ENCODE data around the gene BPI. TPM values are rescaled to one million over a fixed set of nuclear protein-coding genes. Genes with fewer than 3 reads are reported as not detected.

The BPI gene
- total and polyA plus RNA-seq, 2 donors (not counting 1 experiment from before 2014, with no cell fraction given) = 0.10 to 0.44 TPM

DNA sequence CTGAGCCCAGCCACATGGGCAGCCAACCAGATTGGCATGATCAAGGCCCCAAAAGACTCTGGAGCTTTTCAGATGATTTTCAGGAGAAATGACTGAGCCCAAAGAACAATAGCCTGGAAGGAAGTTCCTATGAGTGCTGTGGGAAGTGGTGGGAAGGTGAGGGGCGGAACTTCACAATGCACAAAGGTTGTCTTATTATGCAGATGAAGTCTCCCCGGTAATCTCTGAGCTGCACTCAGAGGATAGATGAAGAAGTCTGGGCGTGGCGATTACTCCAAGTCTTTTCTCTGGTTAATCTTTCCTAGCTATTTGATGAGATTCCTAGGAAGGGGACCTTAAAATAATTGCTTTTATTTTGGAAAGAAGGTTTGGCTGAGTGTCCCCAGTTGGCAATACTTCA is 79.2 kb downstream of the BPI start:
- TF ChIP-seq, protein P1, sequence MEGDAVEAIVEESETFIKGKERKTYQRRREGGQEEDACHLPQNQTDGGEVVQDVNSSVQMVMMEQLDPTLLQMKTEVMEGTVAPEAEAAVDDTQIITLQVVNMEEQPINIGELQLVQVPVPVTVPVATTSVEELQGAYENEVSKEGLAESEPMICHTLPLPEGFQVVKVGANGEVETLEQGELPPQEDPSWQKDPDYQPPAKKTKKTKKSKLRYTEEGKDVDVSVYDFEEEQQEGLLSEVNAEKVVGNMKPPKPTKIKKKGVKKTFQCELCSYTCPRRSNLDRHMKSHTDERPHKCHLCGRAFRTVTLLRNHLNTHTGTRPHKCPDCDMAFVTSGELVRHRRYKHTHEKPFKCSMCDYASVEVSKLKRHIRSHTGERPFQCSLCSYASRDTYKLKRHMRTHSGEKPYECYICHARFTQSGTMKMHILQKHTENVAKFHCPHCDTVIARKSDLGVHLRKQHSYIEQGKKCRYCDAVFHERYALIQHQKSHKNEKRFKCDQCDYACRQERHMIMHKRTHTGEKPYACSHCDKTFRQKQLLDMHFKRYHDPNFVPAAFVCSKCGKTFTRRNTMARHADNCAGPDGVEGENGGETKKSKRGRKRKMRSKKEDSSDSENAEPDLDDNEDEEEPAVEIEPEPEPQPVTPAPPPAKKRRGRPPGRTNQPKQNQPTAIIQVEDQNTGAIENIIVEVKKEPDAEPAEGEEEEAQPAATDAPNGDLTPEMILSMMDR (IDR thresholded peaks at IDR 0.05) = no peak
- TF ChIP-seq EZH2 (IDR thresholded peaks at IDR 0.05; ENCODE audit: borderline replicate concordance, insufficient read depth, low read depth, low read length, poor library complexity, severe bottlenecking) = no peak
- Histone ChIP-seq H3K27me3 (replicated peaks in 1 of 4; ENCODE audit: control extremely low read depth in 1 of 4, control insufficient read depth in 3 of 4, insufficient read depth in 4 of 4, low read length in 3 of 4) (peaks cover 0 to 16% (median 3%) of the 10 kb centered on the region in 4 experiments), H3K27ac (ENCODE audit: low read length in 2 of 2) (no peak overlapping the region), H3K9me3 (ENCODE audit: control extremely low read depth in 1 of 3, control insufficient read depth in 2 of 3, insufficient read depth in 1 of 3, low read length in 2 of 3) (peaks cover 1 to 7% (median 6%) of the 10 kb centered on the region in 3 donors), H3K4me2 (replicated peaks; ENCODE audit: low read depth, low read length, poor library complexity, severe bottlenecking) (no peak overlapping the region), H3K4me3 (ENCODE audit: control extremely low read depth in 1 of 5, extremely low read depth in 1 of 5, insufficient read depth in 1 of 5, low read depth in 2 of 5, low read length in 4 of 5) (no peak overlapping the region), H3K36me3 (replicated peaks in 1 of 2; ENCODE audit: control extremely low read depth in 1 of 2, control insufficient read depth in 1 of 2, extremely low read depth in 1 of 2, insufficient read depth in 2 of 2, low read length in 1 of 2) (no peaks in the 10 kb centered on the region), H3K9ac (ENCODE audit: low read length) (no peak overlapping the region), H2AFZ (ENCODE audit: insufficient read depth, low read depth, low read length, poor library complexity, severe bottlenecking) (no peak overlapping the region), H3K4me1 (ENCODE audit: control insufficient read depth in 2 of 2, insufficient read depth in 2 of 2, low read length in 2 of 2) (no peaks in the 10 kb centered on the region), H3K79me2 (ENCODE audit: control insufficient read depth, insufficient read depth, low read length) (no peaks in the 10 kb centered on the region), H4K20me1 (ENCODE audit: control insufficient read depth, insufficient read depth, low read length, poor library complexity, severe bottlenecking) (no peaks in the 10 kb centered on the region)
- H3K27me3 Mint-ChIP-seq = peaks cover 15% of the 10 kb centered on the region
- POLR2A ChIA-PET = no interaction called here
- no peak for ATAC-seq (ENCODE audit: low read depth)
- WGBS (ENCODE audit: insufficient coverage) = 90% methylated on average over 1 of the region's 4 CpGs
- H3K4me1 Mint-ChIP-seq = no peaks in the 10 kb centered on the region
- intact Hi-C loops (cut with micrococcal nuclease) = no loop called here
- no peak overlapping the region for H3K27ac Mint-ChIP-seq
- no peak overlapping the region for H3K4me3 Mint-ChIP-seq
- CTCF ChIA-PET = no interaction called here
- H3K9me3 Mint-ChIP-seq (ENCODE audit: insufficient read depth) = no peaks in the 10 kb centered on the region
- DNase-seq = no peak

DNA sequence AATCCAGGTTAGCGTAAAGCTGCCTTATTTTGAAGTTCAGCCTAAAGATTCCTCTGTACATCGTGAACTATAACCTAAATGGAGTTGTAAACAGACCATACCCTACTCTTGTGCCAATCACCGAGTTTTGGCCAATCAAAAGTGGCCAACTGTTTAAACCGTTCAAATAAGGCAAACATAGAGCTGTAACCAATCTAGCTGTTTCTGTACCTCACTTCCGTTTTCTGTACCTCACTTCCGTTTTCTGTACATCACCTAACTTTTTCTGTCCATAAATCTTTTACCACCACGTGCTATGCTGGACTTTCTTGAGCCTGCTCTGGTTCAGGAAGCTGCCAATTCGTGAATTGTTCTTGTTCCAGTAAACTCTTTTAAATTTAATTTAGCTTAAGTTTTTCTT is 82.0 kb downstream of the BPI start:
- H3K4me2 ChIP-seq (replicated peaks; ENCODE audit: low read depth, low read length, poor library complexity, severe bottlenecking) = no peak overlapping the region
- H3K27ac ChIP-seq (ENCODE audit: low read length in 2 of 2) = no peak overlapping the region
- Mint-ChIP-seq H3K27me3 (peaks cover 17% of the 10 kb centered on the region), H3K27ac (no peak overlapping the region), H3K4me3 (no peak overlapping the region), H3K4me1 (no peaks in the 10 kb centered on the region), H3K9me3 (ENCODE audit: insufficient read depth) (no peaks in the 10 kb centered on the region)
- 53% methylated on average over 7 of the region's 8 CpGs for WGBS (ENCODE audit: insufficient coverage)
- ChIA-PET POLR2A (no interaction called here), CTCF (no interaction called here)
- intact Hi-C loops (cut with micrococcal nuclease) = no loop called here
- no peak for DNase-seq
- no peaks in the 10 kb centered on the region for H4K20me1 ChIP-seq (ENCODE audit: control insufficient read depth, insufficient read depth, low read length, poor library complexity, severe bottlenecking)
- H3K9me3 ChIP-seq (ENCODE audit: control extremely low read depth in 1 of 3, control insufficient read depth in 2 of 3, insufficient read depth in 1 of 3, low read length in 2 of 3) = peaks cover 1 to 7% (median 6%) of the 10 kb centered on the region in 3 donors
- no peaks in the 10 kb centered on the region for H3K36me3 ChIP-seq (replicated peaks in 1 of 2; ENCODE audit: control extremely low read depth in 1 of 2, control insufficient read depth in 1 of 2, extremely low read depth in 1 of 2, insufficient read depth in 2 of 2, low read length in 1 of 2)
- H3K27me3 ChIP-seq (replicated peaks in 1 of 4; ENCODE audit: control extremely low read depth in 1 of 4, control insufficient read depth in 3 of 4, insufficient read depth in 4 of 4, low read length in 3 of 4) = peaks cover 0 to 12% (median 3%) of the 10 kb centered on the region in 4 experiments
- TF ChIP-seq, protein P1 (IDR thresholded peaks at IDR 0.05) = no peak
- TF ChIP-seq EZH2 (IDR thresholded peaks at IDR 0.05; ENCODE audit: borderline replicate concordance, insufficient read depth, low read depth, low read length, poor library complexity, severe bottlenecking) = no peak
- H3K4me1 ChIP-seq (ENCODE audit: control insufficient read depth in 2 of 2, insufficient read depth in 2 of 2, low read length in 2 of 2) = no peaks in the 10 kb centered on the region
- no peak for ATAC-seq (ENCODE audit: low read depth)
- H3K9ac ChIP-seq (ENCODE audit: low read length) = no peak overlapping the region
- no peak overlapping the region for H3K4me3 ChIP-seq (ENCODE audit: control extremely low read depth in 1 of 5, extremely low read depth in 1 of 5, insufficient read depth in 1 of 5, low read depth in 2 of 5, low read length in 4 of 5)
- no peak overlapping the region for H2AFZ ChIP-seq (ENCODE audit: insufficient read depth, low read depth, low read length, poor library complexity, severe bottlenecking)
- H3K79me2 ChIP-seq (ENCODE audit: control insufficient read depth, insufficient read depth, low read length) = no peaks in the 10 kb centered on the region

All from B cell (primary cell).